Prostate gland (tissue), 2 donors: ENCODE measurements around the gene IGF1R.

Experiments used
- CTCF ChIP-seq, 4 experiments: fragments of 200-600 bp in 2 of 4; fragments of 450-650 bp in 2 of 4; sonication (generic) in 2 of 4; IDR thresholded peaks; 1 replicate in 3 of 4; 2 replicates in 1 of 4; pipeline ENCODE4 v1.5.1; 2016 to 2019; ENCODE audit warnings: antibody characterized with exemption in 4 of 4, mild to moderate bottlenecking in 2 of 4, moderate library complexity in 2 of 4
- POLR2A ChIP-seq: fragments of 450-650 bp; IDR thresholded peaks from one replicate; pipeline ENCODE4 v1.6.1; 2016; ENCODE audit warnings: antibody characterized with exemption, mild to moderate bottlenecking
- POLR2AphosphoS5 ChIP-seq: sonication (generic); formaldehyde crosslinking; IDR thresholded peaks from one replicate; pipeline ENCODE4 v1.6.1; 2017; ENCODE audit warnings: antibody characterized with exemption

DNA sequence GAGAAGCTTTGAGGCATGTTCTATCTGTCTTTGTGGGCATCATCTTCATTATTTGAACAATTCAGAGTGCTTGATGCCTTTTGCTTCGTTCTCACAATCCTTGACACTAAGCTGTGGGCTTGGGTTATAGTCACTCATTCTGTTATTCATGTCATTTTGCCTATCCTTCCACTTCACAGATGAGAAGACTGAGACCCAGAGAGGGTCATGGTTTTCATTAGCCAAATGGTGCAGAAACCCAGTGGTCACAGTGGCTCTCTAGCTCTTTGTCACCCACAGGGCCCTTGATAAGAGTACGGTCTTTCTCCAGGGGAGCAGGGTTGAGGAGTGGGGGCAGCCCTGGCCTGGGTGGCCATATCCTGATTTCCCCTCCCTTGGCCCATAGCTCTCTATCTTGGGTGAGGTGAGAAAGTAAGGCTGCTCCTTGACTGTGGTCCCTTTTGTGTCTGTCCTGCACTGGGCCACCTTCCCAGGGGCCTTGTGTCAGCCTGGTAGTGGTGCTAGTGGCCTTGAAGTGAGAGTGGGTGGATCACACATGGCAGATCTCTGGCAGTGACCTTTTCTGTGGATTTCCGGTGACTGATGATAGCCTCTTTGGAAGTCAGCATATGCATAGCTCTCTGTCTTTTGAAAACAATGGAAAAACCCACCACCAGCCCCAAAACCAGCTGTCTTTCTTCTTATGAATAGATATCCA, 130.1 kb downstream of the IGF1R start:
- TF ChIP-seq CTCF (IDR thresholded peaks at IDR 0.05) (no peak), POLR2A (no peak), POLR2AphosphoS5 (no peak)
